GM06990 (cell line): ENCODE data around the gene MTF2.

Experiments used
- DNase-seq: peaks from one replicate; pipeline ENCODE4 v3.0.0-alpha.2; 2011; ENCODE audit not compliant: insufficient read length; ENCODE audit errors: extremely low read depth
- H3K27me3 ChIP-seq: replicated peaks from 2 replicates; pipeline ENCODE4 v1.6.0; 2011; ENCODE audit warnings: low read length; ENCODE audit not compliant: control insufficient read depth, insufficient read depth
- H3K36me3 ChIP-seq: 2 replicates; pipeline ENCODE4 v1.5.1; 2011; ENCODE audit warnings: low read length; ENCODE audit not compliant: control insufficient read depth, insufficient read depth
- H3K4me3 ChIP-seq: replicated peaks from 2 replicates; pipeline ENCODE4 v1.5.1; 2011; ENCODE audit warnings: low read depth, mild to moderate bottlenecking, control low read depth, low read length
- TF ChIP-seq, protein P1 (sequence below): IDR thresholded peaks from 2 replicates; pipeline ENCODE4 v1.5.1; 2011; ENCODE audit warnings: low read length, control low read depth, mild to moderate bottlenecking, inconsistent platforms; ENCODE audit not compliant: insufficient read depth, poor library complexity, severe bottlenecking

The MTF2 gene

DNA sequence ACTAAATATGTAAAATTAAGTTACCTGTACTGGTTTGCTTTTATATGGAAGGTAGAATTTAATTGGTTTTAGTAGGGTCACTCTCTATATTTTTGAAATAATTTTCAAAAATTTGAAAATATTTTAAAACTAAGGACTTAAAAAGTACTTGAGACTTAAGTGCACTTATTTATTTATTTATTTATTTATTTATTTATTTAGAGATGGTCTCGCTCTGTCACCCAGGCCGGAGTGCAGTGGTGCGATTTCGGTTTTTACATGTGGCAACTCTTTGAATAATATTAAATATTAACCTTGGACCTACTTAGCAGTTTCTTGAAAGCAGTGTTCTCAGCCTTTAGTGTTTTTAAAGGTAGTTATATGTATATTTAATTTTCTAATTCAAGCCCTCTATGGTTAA is 64.7 kb downstream of the MTF2 start:
- TF ChIP-seq, protein P1, sequence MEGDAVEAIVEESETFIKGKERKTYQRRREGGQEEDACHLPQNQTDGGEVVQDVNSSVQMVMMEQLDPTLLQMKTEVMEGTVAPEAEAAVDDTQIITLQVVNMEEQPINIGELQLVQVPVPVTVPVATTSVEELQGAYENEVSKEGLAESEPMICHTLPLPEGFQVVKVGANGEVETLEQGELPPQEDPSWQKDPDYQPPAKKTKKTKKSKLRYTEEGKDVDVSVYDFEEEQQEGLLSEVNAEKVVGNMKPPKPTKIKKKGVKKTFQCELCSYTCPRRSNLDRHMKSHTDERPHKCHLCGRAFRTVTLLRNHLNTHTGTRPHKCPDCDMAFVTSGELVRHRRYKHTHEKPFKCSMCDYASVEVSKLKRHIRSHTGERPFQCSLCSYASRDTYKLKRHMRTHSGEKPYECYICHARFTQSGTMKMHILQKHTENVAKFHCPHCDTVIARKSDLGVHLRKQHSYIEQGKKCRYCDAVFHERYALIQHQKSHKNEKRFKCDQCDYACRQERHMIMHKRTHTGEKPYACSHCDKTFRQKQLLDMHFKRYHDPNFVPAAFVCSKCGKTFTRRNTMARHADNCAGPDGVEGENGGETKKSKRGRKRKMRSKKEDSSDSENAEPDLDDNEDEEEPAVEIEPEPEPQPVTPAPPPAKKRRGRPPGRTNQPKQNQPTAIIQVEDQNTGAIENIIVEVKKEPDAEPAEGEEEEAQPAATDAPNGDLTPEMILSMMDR: no peak
- no peak for DNase-seq
- Histone ChIP-seq H3K4me3 (no peak overlapping the region), H3K27me3 (no peaks in the 10 kb centered on the region), H3K36me3 (no peaks in the 10 kb centered on the region; the same call in 1 of the 2 replicates)

DNA sequence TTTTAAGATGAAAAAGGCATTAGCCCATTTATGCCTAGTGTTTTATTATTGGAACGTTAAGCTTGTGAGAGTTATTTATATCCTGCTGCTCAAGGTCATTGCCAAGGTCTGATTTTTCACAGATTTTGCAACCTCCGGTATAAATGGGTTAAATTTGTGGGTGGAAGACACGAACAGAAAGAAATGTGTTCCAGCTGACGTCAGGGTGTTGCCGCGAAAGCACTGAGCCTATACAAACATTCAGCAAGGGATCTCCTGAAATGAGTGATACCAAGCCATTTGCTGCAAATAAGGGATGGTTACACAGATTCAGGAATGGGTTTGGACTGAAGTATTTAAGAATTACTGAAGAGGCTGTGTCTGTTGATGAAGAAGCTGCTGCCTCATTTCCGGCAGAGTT is 68.9 kb downstream of the MTF2 start:
- TF ChIP-seq, protein P1: no peak
- no peak for DNase-seq

DNA sequence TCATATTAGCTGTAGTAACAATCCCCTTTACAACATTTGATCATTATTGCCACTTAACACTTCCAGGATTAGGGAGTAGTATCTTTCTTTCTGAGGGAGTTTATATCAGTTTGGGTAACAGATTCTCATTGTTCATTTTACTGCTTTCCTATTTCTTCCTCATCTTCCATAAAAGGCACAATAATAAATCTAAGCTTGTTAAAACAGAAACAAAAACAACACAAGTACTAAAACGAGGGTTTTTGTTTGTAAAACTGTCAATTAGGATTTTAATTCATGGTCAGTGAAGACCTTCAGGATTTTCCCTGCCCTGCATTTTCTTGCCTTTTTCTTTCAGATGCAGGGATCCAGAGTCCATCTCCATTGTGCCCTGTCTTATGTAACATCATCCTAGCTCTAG is 71.6 kb downstream of the MTF2 start:
- no peak overlapping the region for H3K4me3 ChIP-seq
- no peak for DNase-seq
- TF ChIP-seq, protein P1: no peak
- H3K36me3 ChIP-seq: peaks cover 6% of the 10 kb centered on the region
- H3K27me3 ChIP-seq: no peaks in the 10 kb centered on the region

More for the DNA sequence above, 68.9 kb downstream of the MTF2 start:
- Histone ChIP-seq H3K4me3 (no peak overlapping the region), H3K27me3 (no peaks in the 10 kb centered on the region), H3K36me3 (peaks cover 2% of the 10 kb centered on the region; the same call in 1 of the 2 replicates)

DNA sequence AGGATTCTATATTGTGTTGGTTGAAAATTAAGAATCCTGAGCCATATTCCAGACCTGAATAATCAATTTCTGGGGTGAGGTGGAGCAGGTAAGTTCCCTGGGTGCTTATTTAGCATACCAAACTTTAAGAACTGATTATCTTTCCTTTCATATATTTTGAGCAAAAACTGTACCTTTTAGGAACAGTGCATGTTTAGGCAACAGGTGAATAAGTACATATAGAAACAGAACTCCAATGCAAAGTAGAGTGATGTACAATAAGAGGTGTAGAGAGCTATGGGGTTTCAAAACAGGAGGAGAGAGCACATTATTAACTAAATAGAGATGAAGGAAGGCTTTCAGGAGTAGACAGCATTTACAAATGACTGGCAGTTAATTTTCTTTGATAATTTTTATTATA is 72.4 kb downstream of the MTF2 start:
- no peak overlapping the region for H3K4me3 ChIP-seq
- DNase-seq: no peak
- TF ChIP-seq, protein P1: no peak
- peaks cover 7% of the 10 kb centered on the region for H3K36me3 ChIP-seq
- H3K27me3 ChIP-seq: no peaks in the 10 kb centered on the region

DNA sequence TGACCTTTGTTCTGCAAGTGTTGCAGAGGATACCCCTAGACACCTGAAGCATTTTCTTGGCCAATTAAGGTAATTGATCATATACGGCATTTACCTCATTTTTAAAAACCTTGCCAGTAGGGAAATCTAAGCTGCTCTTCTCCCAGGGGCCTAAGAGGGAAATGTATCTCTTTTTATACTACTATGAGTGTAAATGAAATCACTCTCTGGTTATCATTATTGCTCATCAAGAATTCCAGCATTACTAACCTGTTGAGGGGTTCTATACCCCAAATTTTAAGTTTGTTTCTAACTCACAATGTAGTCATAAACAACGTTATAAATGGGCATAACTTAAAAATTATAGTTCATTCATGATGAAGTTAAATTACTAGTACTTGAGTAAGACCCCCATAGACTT is 73.8 kb downstream of the MTF2 start:
- no peak for DNase-seq
- TF ChIP-seq, protein P1: no peak
- H3K36me3 ChIP-seq: peaks cover 10% of the 10 kb centered on the region
- no peak overlapping the region for H3K4me3 ChIP-seq
- no peaks in the 10 kb centered on the region for H3K27me3 ChIP-seq

DNA sequence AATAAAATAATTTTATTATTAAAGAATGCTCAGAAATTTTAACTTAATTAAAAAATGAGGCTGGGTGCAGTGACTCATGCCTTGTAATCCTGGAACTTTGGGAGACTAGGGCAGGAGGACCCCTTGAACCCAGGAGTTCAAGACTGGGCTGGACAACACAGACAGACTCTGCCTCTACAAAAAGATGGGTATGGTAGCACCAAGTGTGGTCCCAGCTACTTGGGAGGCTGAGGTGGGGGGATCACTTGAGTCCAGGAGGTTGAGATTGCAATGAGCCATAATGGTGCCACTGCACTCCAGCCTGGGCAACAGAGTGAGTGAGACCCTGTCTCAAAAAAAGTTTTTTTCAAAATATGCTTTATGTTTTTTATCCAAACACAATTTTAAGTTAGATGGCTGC is 75.8 kb downstream of the MTF2 start:
- TF ChIP-seq, protein P1: no peak
- H3K36me3 ChIP-seq: peaks cover 10% of the 10 kb centered on the region
- H3K27me3 ChIP-seq: no peaks in the 10 kb centered on the region
- no peak overlapping the region for H3K4me3 ChIP-seq
- no peak for DNase-seq
